HCT116 (cell line): ENCODE results near the gene ALOX5AP. TPM values are rescaled to one million over a fixed set of nuclear protein-coding genes. Genes with fewer than 3 reads are reported as not detected.

Experiments
- ATAC-seq: fragments of 200-7000 bp; cut with Tn5 transposase; 2 replicates; pipeline ENCODE4 v1.9.1; 2020; ENCODE audit warnings: mild to moderate bottlenecking, moderate library complexity
- BruUV-seq: library from RNA; stranded (reverse); fragments of 400-500 nt; replicated peaks from 2 replicates; lab custom pipeline; 2021; lab: Mats Ljungman, UMichigan
- CTCF ChIA-PET: fragments of 300-600 bp; sonication (Branson Sonifier 250); formaldehyde crosslinking; loops from one replicate; lab custom pipeline; 2021; ENCODE audit warnings: antibody characterized with exemption; lab: Charles Lee
- POLR2A ChIA-PET: fragments of 300-600, 350-600 bp; sonication (Branson Sonifier 250); formaldehyde crosslinking; loops from one replicate; lab custom pipeline; 2021; ENCODE audit warnings: antibody characterized with exemption; lab: Charles Lee
- RAD21 ChIA-PET, 2 experiments: fragments of 300-600 bp; sonication (Branson Sonifier 250); formaldehyde crosslinking; loops; one replicate each; lab custom pipeline; 2023; ENCODE audit warnings: low total read pairs in 2 of 2; ENCODE audit not compliant: uncharacterized antibody in 2 of 2, unreplicated experiment in 2 of 2, low non-redundant PET in 1 of 2; lab: Charles Lee
- DNase-seq: peaks from one replicate; pipeline ENCODE4 v3.0.0-alpha.2; 2010; ENCODE audit warnings: low read depth, low spot score
- H2AFZ ChIP-seq: fragments of 200-600 bp; shearing (Covaris generic), sonication (generic); 2 replicates; pipeline ENCODE4 v1.6.1; 2017; ENCODE audit warnings: low read depth, mixed run types, mixed read lengths, antibody characterized with exemption, low read length; ENCODE audit not compliant: poor library complexity, severe bottlenecking
- H3K27ac ChIP-seq: 2 replicates; pipeline ENCODE4 v1.5.1; 2012; ENCODE audit warnings: low read depth, low read length
- H3K27me3 ChIP-seq: fragments of 200-600 bp; sonication (generic); 2 replicates; pipeline ENCODE4 v1.6.1; 2016; ENCODE audit warnings: mixed run types, low read length, mixed read lengths; ENCODE audit not compliant: insufficient read depth
- H3K36me3 ChIP-seq, 2 experiments: fragments of 200-500 bp in 1 of 2; fragments of 200-600 bp in 1 of 2; sonication (Bioruptor generic) in 1 of 2; sonication (generic) in 1 of 2; 2 replicates each; pipeline versions ENCODE4 v1.5.1 to v1.6.1; 2014 to 2016; ENCODE audit warnings: low read length in 2 of 2, inconsistent platforms in 1 of 2, mixed read lengths in 1 of 2, mixed run types in 1 of 2; ENCODE audit not compliant: insufficient read depth in 2 of 2, control insufficient read depth in 1 of 2
- H3K4me1 ChIP-seq, 2 experiments: fragments of 200-600 bp in 1 of 2; sonication (generic) in 1 of 2; 2 replicates each; pipeline versions ENCODE4 v1.5.1 to v1.6.1; 2012 to 2017; ENCODE audit warnings: low read length in 2 of 2, inconsistent platforms in 1 of 2, mild to moderate bottlenecking in 1 of 2, mixed read lengths in 1 of 2, mixed run types in 1 of 2, moderate library complexity in 1 of 2; ENCODE audit not compliant: insufficient read depth in 2 of 2, control insufficient read depth in 1 of 2
- H3K4me2 ChIP-seq: fragments of 200-600 bp; sonication (generic); 2 replicates; pipeline ENCODE4 v1.6.1; 2017; ENCODE audit warnings: mixed run types, low read length, mixed read lengths
- H3K4me3 ChIP-seq, 2 experiments: fragments of 200-600 bp in 1 of 2; sonication (generic) in 1 of 2; replicated peaks in 1 of 2; 2 replicates each; pipeline ENCODE4 v1.5.1; 2011 to 2016; ENCODE audit warnings: low read length in 2 of 2, control low read depth in 1 of 2, low read depth in 1 of 2, mild to moderate bottlenecking in 1 of 2, mixed read lengths in 1 of 2, mixed run types in 1 of 2
- H3K79me2 ChIP-seq: fragments of 200-600 bp; sonication (generic); 2 replicates; pipeline ENCODE4 v1.6.1; 2017; ENCODE audit warnings: mild to moderate bottlenecking, mixed run types, low read length, moderate library complexity, mixed read lengths; ENCODE audit not compliant: insufficient read depth
- H3K9ac ChIP-seq: fragments of 200-600 bp; sonication (generic); 2 replicates; pipeline ENCODE4 v1.6.1; 2016; ENCODE audit warnings: low read length, mixed read lengths
- H3K9me2 ChIP-seq: fragments of 200-600 bp; sonication (generic), shearing (Covaris generic); 2 replicates; pipeline ENCODE4 v1.6.1; 2017; ENCODE audit warnings: mixed run types, mild to moderate bottlenecking, moderate library complexity; ENCODE audit not compliant: insufficient read depth
- H3K9me3 ChIP-seq, 2 experiments: fragments of 200-500 bp in 1 of 2; fragments of 200-600 bp in 1 of 2; sonication (Bioruptor generic) in 1 of 2; sonication (generic) in 1 of 2; 2 replicates each; pipeline ENCODE4 v1.6.1; 2014 to 2017; ENCODE audit warnings: low read length in 2 of 2, mixed read lengths in 2 of 2, inconsistent platforms in 1 of 2, low read depth in 1 of 2, mild to moderate bottlenecking in 1 of 2, mixed run types in 1 of 2, moderate library complexity in 1 of 2; ENCODE audit not compliant: control insufficient read depth in 1 of 2, insufficient read depth in 1 of 2
- H4K20me1 ChIP-seq: fragments of 200-600 bp; sonication (generic), shearing (Covaris generic); 2 replicates; pipeline ENCODE4 v1.6.1; 2017; ENCODE audit warnings: mixed run types, mild to moderate bottlenecking, moderate library complexity; ENCODE audit not compliant: insufficient read depth
- CEBPB ChIP-seq: IDR thresholded peaks from 2 replicates; pipeline ENCODE4 v1.6.1; 2012; ENCODE audit warnings: low read depth
- ELF1 ChIP-seq: IDR thresholded peaks from 2 replicates; pipeline ENCODE4 v1.6.1; 2012; ENCODE audit warnings: low read depth, borderline replicate concordance
- EZH2phosphoT487 ChIP-seq: fragments of 200-600 bp; IDR thresholded peaks from 2 replicates; pipeline ENCODE4 v1.6.1; 2018; ENCODE audit warnings: antibody characterized with exemption, borderline replicate concordance
- FOSL1 ChIP-seq: IDR thresholded peaks from 2 replicates; pipeline ENCODE4 v1.6.1; 2012; ENCODE audit warnings: low read depth
- JUND ChIP-seq: IDR thresholded peaks from 2 replicates; pipeline ENCODE4 v1.6.1; 2012
- MAX ChIP-seq: IDR thresholded peaks from 2 replicates; pipeline ENCODE4 v1.6.1; 2012
- POLR2A ChIP-seq: IDR thresholded peaks from 2 replicates; pipeline ENCODE4 v1.7.0; 2011; ENCODE audit warnings: borderline replicate concordance; ENCODE audit not compliant: insufficient read depth, insufficient read length; ENCODE audit errors: extremely low read depth
- REST ChIP-seq: IDR thresholded peaks from 2 replicates; pipeline ENCODE4 v1.6.1; 2012; ENCODE audit warnings: low read depth
- SIN3A ChIP-seq: IDR thresholded peaks from 2 replicates; pipeline ENCODE4 v1.6.1; 2012; ENCODE audit warnings: low read depth
- SP1 ChIP-seq: IDR thresholded peaks from 2 replicates; pipeline ENCODE4 v1.6.1; 2012; ENCODE audit warnings: low read depth
- TCF7L2 ChIP-seq: IDR thresholded peaks from 2 replicates; pipeline ENCODE4 v1.7.0; 2011; ENCODE audit warnings: borderline replicate concordance, inconsistent platforms; ENCODE audit not compliant: insufficient read depth, insufficient read length; ENCODE audit errors: extremely low read depth
- YY1 ChIP-seq: IDR thresholded peaks from 2 replicates; pipeline ENCODE4 v1.6.1; 2011; ENCODE audit warnings: low read length, low read depth, moderate library complexity, mild to moderate bottlenecking; ENCODE audit not compliant: insufficient replicate concordance; ENCODE audit errors: extremely low read depth
- ZFX ChIP-seq: fragments of 450-650 bp; IDR thresholded peaks from 2 replicates; pipeline ENCODE4 v1.6.1; 2017
- intact Hi-C: fragments of 100-400 bp; cut with micrococcal nuclease; formaldehyde crosslinking; loops from 2 replicates; pipeline ENCODE4 v1.10.0; 2022
- total RNA-seq: library from RNA; stranded (reverse); gene quantifications from one replicate; pipeline ENCODE4 v1.2.1, GENCODE V29; 2021; ENCODE audit not compliant: unreplicated experiment
- TF ChIP-seq, protein P1 (sequence below), 3 experiments: fragments of 200-600 bp in 1 of 3; sonication (generic) in 1 of 3; IDR thresholded peaks in 2 of 3; conservative IDR thresholded peaks in 1 of 3; 2 replicates each; pipeline ENCODE4 v1.5.1; 2012 to 2017; ENCODE audit warnings: low read depth in 2 of 3, low read length in 2 of 3, antibody characterized with exemption in 1 of 3, borderline replicate concordance in 1 of 3, control low read depth in 1 of 3, mild to moderate bottlenecking in 1 of 3, mixed read lengths in 1 of 3, mixed run types in 1 of 3, moderate library complexity in 1 of 3; ENCODE audit not compliant: insufficient read depth in 1 of 3

Gene ALOX5AP
- total RNA-seq, 1 experiment from 2014 or later: not detected

DNA sequence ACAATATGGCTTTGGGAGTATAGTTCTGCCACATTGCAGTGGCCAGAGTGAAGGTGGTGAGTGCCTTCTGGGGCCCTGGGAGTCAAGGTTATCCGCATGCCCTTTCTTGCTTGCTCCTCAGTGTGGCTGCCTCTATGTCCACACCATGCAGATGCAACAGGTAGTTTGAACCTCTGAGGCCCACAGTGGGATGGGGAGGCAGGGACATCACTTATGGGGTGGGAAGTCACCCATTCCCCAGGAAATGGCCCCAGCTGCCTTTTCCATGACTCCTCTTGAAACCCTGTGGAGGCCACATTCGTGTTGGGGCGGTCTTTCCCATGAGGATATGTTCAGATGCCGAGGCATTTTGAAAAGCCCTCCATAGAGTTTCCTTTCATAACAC is 20.0 kb upstream of the ALOX5AP start:
- no peaks in the 10 kb centered on the region for H3K79me2 ChIP-seq
- H2AFZ ChIP-seq: no peak overlapping the region
- CTCF ChIA-PET: no interaction called here
- H4K20me1 ChIP-seq: no peaks in the 10 kb centered on the region
- no peaks in the 10 kb centered on the region for H3K9me3 ChIP-seq
- no peaks in the 10 kb centered on the region for H3K27me3 ChIP-seq
- H3K4me2 ChIP-seq: no peak overlapping the region
- TF ChIP-seq JUND (no peak), CEBPB (no peak), ELF1 (no peak), SIN3A (no peak), REST (no peak), FOSL1 (no peak), POLR2A (no peak), MAX (no peak), EZH2phosphoT487 (no peak), ZFX (no peak), TCF7L2 (no peak), YY1 (no peak), SP1 (no peak)
- TF ChIP-seq, protein P1, sequence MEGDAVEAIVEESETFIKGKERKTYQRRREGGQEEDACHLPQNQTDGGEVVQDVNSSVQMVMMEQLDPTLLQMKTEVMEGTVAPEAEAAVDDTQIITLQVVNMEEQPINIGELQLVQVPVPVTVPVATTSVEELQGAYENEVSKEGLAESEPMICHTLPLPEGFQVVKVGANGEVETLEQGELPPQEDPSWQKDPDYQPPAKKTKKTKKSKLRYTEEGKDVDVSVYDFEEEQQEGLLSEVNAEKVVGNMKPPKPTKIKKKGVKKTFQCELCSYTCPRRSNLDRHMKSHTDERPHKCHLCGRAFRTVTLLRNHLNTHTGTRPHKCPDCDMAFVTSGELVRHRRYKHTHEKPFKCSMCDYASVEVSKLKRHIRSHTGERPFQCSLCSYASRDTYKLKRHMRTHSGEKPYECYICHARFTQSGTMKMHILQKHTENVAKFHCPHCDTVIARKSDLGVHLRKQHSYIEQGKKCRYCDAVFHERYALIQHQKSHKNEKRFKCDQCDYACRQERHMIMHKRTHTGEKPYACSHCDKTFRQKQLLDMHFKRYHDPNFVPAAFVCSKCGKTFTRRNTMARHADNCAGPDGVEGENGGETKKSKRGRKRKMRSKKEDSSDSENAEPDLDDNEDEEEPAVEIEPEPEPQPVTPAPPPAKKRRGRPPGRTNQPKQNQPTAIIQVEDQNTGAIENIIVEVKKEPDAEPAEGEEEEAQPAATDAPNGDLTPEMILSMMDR (IDR thresholded peaks at IDR 0.05 in 2 of 3, conservative IDR thresholded peaks at IDR 0.05 in 1 of 3; ENCODE audit: borderline replicate concordance in 1 of 3, insufficient read depth in 1 of 3, low read depth in 2 of 3, low read length in 2 of 3): no peak
- H3K9me2 ChIP-seq: no peaks in the 10 kb centered on the region
- no peak for ATAC-seq
- no peak overlapping the region for H3K9ac ChIP-seq
- BruUV-seq: no TSS peak
- DNase-seq: no peak
- H3K27ac ChIP-seq: no peak overlapping the region
- RAD21 ChIA-PET: no interaction called here
- no peaks in the 10 kb centered on the region for H3K36me3 ChIP-seq
- peaks cover 0 to 13% of the 10 kb centered on the region in 2 experiments; a peak in 2 of 4 replicates for H3K4me1 ChIP-seq
- POLR2A ChIA-PET: no interaction called here
- intact Hi-C loops: no loop called here
- no peak overlapping the region for H3K4me3 ChIP-seq
